Skeletal muscle satellite cell (primary cell): Measurements from ENCODE around the gene IGF2R.

Experiments
- H3K27me3 ChIP-seq: 2 replicates; pipeline ENCODE4 v1.7.0; 2013; ENCODE audit warnings: low read length; ENCODE audit not compliant: control insufficient read depth, insufficient read depth
- H3K36me3 ChIP-seq: 2 replicates; pipeline ENCODE4 v1.7.0; 2013; ENCODE audit warnings: mild to moderate bottlenecking, control low read depth, low read length; ENCODE audit not compliant: insufficient read depth
- H3K4me1 ChIP-seq: 2 replicates; pipeline ENCODE4 v1.7.0; 2013; ENCODE audit warnings: low read length; ENCODE audit not compliant: control insufficient read depth, insufficient read depth
- H3K4me2 ChIP-seq: 2 replicates; pipeline ENCODE4 v1.7.0; 2013; ENCODE audit warnings: mild to moderate bottlenecking, low read length
- H3K4me3 ChIP-seq: 2 replicates; pipeline ENCODE4 v1.7.0; 2013; ENCODE audit warnings: low read length
- H3K9ac ChIP-seq: 2 replicates; pipeline ENCODE4 v1.7.0; 2013; ENCODE audit warnings: mild to moderate bottlenecking, low read depth, low read length, moderate library complexity
- H3K9me3 ChIP-seq: replicated peaks from 2 replicates; pipeline ENCODE4 v1.7.0; 2013; ENCODE audit warnings: mild to moderate bottlenecking, control low read depth, low read length

The IGF2R gene

DNA sequence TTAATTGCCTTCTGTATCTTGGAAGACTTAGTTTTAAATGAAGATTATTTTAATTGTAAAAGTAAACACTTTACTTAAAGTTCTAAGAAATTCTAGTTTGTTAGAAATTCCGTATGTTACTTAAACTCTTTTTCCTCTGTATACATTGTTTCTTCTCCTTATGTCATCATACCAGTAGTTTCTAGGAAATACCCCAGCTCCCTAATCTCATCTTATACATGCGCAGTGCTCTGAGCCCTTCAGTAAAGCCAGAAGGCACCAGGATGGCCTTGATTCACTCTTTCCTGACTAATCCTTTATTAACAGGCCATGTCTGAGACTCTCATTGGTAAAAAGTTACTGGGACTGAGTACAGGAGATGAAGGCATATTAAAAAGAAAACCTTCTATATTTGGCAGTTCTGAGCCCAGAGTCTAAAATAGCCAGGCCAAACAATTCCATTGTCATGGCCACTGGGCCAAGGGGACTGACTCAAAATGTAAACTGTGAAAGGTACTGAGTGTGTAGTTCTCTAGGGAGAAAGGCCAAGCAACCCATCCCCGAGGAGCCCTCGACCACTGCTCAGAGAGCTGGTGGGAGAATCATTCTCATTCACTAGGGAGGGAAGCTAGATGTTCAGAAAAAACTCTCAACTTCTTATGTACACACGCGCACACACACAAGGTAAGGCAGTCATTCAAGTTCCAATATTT lies 177.7 kb downstream of the IGF2R start:
- Histone ChIP-seq H3K9ac (no peak overlapping the region), H3K36me3 (no peaks in the 10 kb centered on the region), H3K4me3 (no peak overlapping the region)

GRCh38 chr6:160147146-160147536 lies 178.3 kb downstream of the IGF2R start:
- Histone ChIP-seq H3K9me3 (no peaks in the 10 kb centered on the region), H3K36me3 (no peaks in the 10 kb centered on the region)

More for the DNA sequence above, 177.7 kb downstream of the IGF2R start:
- Histone ChIP-seq H3K27me3 (no peaks in the 10 kb centered on the region), H3K4me1 (peaks cover 5% of the 10 kb centered on the region), H3K4me2 (no peak overlapping the region), H3K9me3 (no peaks in the 10 kb centered on the region)

GRCh38 chr6:160154471-160154870 lies 185.6 kb downstream of the IGF2R start:
- no peak overlapping the region for H3K4me2 ChIP-seq
- no peak overlapping the region for H3K4me3 ChIP-seq
- no peaks in the 10 kb centered on the region for H3K36me3 ChIP-seq
- no peaks in the 10 kb centered on the region for H3K9me3 ChIP-seq
- no peak overlapping the region for H3K9ac ChIP-seq
- H3K4me1 ChIP-seq: no peaks in the 10 kb centered on the region
- H3K27me3 ChIP-seq: no peaks in the 10 kb centered on the region

More at GRCh38 chr6:160147146-160147536, 178.3 kb downstream of the IGF2R start:
- Histone ChIP-seq H3K4me2 (no peak overlapping the region), H3K4me3 (no peak overlapping the region), H3K27me3 (no peaks in the 10 kb centered on the region), H3K9ac (no peak overlapping the region), H3K4me1 (no peaks in the 10 kb centered on the region)

DNA sequence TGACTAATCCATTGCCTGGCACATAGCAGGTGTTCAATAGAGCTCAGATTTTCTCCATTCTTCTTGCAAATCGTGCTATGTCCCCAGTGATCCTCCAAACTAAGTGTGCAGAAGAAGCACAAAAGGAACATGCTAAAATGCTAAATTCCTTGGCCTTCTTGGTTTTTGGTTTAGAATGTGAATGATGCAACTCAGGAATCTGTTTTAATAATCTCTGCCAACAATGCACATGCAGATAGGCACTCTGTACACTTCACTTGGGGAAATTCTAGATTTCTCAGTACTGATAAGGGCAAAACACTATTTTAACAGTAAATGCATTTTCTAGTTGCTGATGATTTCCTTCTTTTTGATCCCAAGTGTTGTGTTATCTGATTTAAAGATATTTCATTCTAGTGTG lies 188.0 kb downstream of the IGF2R start:
- Histone ChIP-seq H3K4me1 (no peaks in the 10 kb centered on the region), H3K9me3 (no peaks in the 10 kb centered on the region), H3K4me2 (no peak overlapping the region), H3K4me3 (no peak overlapping the region), H3K27me3 (no peaks in the 10 kb centered on the region), H3K36me3 (no peaks in the 10 kb centered on the region), H3K9ac (no peak overlapping the region)

DNA sequence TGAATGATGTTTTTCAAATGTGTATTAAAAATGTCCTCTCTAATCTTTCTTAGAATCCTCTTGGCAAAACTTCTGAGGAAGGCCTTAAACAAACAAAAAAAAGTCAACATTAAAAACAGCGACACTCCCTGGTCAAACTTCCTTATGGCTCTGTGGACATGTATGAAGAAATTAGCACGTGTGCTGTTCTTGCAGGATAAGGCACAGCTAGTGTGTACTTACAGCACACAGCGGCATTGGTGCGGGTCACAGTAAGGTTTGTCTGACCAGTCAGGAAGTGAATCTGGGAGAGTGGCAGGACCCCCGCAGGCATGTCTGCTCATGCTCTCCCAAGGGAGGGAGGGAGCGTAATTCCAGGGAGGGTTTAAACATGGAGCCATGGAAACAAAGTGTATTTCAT lies 191.6 kb downstream of the IGF2R start:
- no peaks in the 10 kb centered on the region for H3K4me1 ChIP-seq
- H3K4me3 ChIP-seq: no peak overlapping the region
- no peaks in the 10 kb centered on the region for H3K9me3 ChIP-seq
- no peaks in the 10 kb centered on the region for H3K27me3 ChIP-seq
- no peak overlapping the region for H3K9ac ChIP-seq
- no peak overlapping the region for H3K4me2 ChIP-seq
- H3K36me3 ChIP-seq: no peaks in the 10 kb centered on the region
